ENCODE data around the gene OPCML. TPM values are rescaled to one million over a fixed set of nuclear protein-coding genes. Genes with fewer than 3 reads are reported as not detected.
A peak's percentile ranks its signal among the peaks of the same experiment; 100 is the strongest.

Gene OPCML
- total and polyA plus RNA-seq, 12 donors, result under 0.01 to 1.2 (median 0.39) TPM

DNA sequence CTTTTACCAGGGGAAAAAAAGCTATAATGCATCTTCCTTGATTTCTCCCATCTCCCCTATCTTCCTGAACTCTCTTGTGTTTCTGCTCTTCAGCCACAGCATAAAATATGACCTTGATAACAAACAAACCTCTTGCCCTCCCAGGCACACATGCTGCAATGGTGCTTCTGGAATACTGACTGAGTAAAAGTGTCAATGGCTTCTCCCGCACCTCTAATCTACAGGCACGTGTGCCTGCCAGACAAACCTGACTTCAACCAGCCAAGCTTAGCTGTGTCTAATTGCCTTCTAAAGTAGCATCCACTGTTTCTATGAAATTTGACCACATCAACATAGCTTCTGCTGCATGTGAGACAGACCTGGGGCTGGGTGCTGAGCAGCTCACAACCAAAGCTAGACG, 12.7 kb downstream of the OPCML start:
- 22 to 66% methylated on average over 3 of the region's 3 CpGs for WGBS, 2 donors
- no peaks in the 10 kb centered on the region for H3K9me3 ChIP-seq
- intact Hi-C loops (cut with DNase I), result no loop called here
- H3K36me3 ChIP-seq, result no peaks in the 10 kb centered on the region
- peaks cover 6 to 39% (median 24%) of the 10 kb centered on the region in 9 donors for H3K4me1 ChIP-seq
- no peak for TF ChIP-seq CTCF (IDR thresholded peaks at IDR 0.05)
- peak overlapping the region in 2 of 10 donors; percentile 23 to 49 for H3K27ac ChIP-seq
- ATAC-seq, result peak; percentile 30 to 83 (median 60)
- peaks cover 0 to 5% (median 0%) of the 10 kb centered on the region in 7 donors for H3K27me3 ChIP-seq
- peak in 1 of 2 donors; percentile 15 for DNase-seq
- H3K4me3 ChIP-seq, result no peak overlapping the region

- H3K9me3 ChIP-seq, result no peaks in the 10 kb centered on the region
- no peak for DNase-seq
- H3K27ac ChIP-seq, result peak overlapping the region in 1 of 10 donors; percentile 49
- intact Hi-C loops (cut with DNase I), result no loop called here
- H3K27me3 ChIP-seq, result no peaks in the 10 kb centered on the region
- peaks cover 6 to 39% (median 24%) of the 10 kb centered on the region in 9 donors for H3K4me1 ChIP-seq
- H3K36me3 ChIP-seq, result no peaks in the 10 kb centered on the region
- TF ChIP-seq CTCF (IDR thresholded peaks at IDR 0.05), result no peak
- peak in 2 of 8 donors; percentile 2 to 9 for ATAC-seq
- no peak overlapping the region for H3K4me3 ChIP-seq
- 71 to 72% methylated on average over 7 of the region's 7 CpGs for WGBS, 2 donors
Observed at GRCh38 chr11:133518702-133519264, 13.5 kb downstream of the OPCML start.

GRCh38 chr11:133516845-133517244, 15.5 kb downstream of the OPCML start:
- ATAC-seq, result peak; percentile 21 to 74 (median 48)
- H3K4me3 ChIP-seq, result no peak overlapping the region

DNA sequence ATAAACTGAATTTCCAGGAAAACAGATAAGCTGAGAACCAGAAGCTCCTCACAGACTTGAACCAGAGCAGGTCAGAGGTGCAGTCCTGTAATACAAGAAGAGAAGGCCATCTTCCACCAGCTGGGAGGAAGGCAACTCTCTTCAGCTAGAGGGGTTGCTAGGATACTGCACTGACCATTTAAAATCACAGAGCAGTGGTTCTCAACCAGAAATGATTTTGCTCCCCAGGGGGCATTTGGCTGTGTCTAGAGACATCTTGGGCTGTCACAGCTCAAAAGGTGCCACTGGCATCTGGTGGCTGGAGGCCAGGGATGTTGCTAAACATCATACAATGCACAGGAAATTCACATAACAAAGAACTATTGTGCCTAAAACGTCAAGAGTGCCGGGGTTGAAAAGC, 17.2 kb downstream of the OPCML start:
- Histone ChIP-seq H3K4me1 (peaks cover 0 to 22% (median 13%) of the 10 kb centered on the region in 9 donors), H3K27ac (no peak overlapping the region), H3K27me3 (peaks cover 0 to 9% (median 0%) of the 10 kb centered on the region in 7 donors), H3K36me3 (no peaks in the 10 kb centered on the region), H3K4me3 (no peak overlapping the region), H3K9me3 (no peaks in the 10 kb centered on the region)
- 35 to 60% methylated on average over 2 of the region's 2 CpGs for whole genome bisulfite sequencing, 2 donors
- ATAC-seq, result no peak
- no peak for TF ChIP-seq CTCF (IDR thresholded peaks at IDR 0.05)
- intact Hi-C loops (cut with DNase I), result no loop called here
- DNase-seq, result no peak

More at GRCh38 chr11:133516845-133517244, 15.5 kb downstream of the OPCML start:
- H3K27me3 ChIP-seq, result peaks cover 0 to under 1% (median 0%) of the 10 kb centered on the region in 7 donors
- no peak for TF ChIP-seq CTCF (IDR thresholded peaks at IDR 0.05)
- H3K27ac ChIP-seq, result no peak overlapping the region
- WGBS, 2 donors, result 31 to 33% methylated on average over 8 of the region's 8 CpGs
- intact Hi-C loops (cut with DNase I), result no loop called here
- H3K9me3 ChIP-seq, result no peaks in the 10 kb centered on the region
- DNase-seq, result peak in 1 of 2 donors; percentile 17
- H3K4me1 ChIP-seq, result peaks cover 6 to 39% (median 24%) of the 10 kb centered on the region in 9 donors
- no peaks in the 10 kb centered on the region for H3K36me3 ChIP-seq
